Measurements from ENCODE around the gene SMIM33.
"Not testable (repeated sequence)": the region's sequence is repeated elsewhere in the genome, so short reads cannot be mapped to it uniquely, and the experiment has no call there.

SMIM33 gene

GRCh38 chr5:139482050-139482889, 11.5 kb downstream of the SMIM33 start, which contains the start of gene STING1:
TSS of gene STING1 (minus strand) at chr5:139482758. CDS start at chr5:139481704, 1,054 bp downstream.
- H4K20me1 ChIP-seq: no peaks in the 10 kb centered on the region
- no peaks in the 10 kb centered on the region for H3K27me3 ChIP-seq
- peak within 1 kb of the TSS; percentile 68 for H3K4me3 ChIP-seq
- TF ChIP-seq Cebpa-rat (IDR thresholded peaks at IDR 0.05): no peak
- peak within 1 kb of the TSS; percentile 90 for H3K27ac ChIP-seq
- peaks cover 6% of the 10 kb centered on the region; the same call in 1 of the 2 replicates for H3K36me3 ChIP-seq
- peak within 1 kb of the TSS; percentile 99 for H3K4me2 ChIP-seq
- peak within 1 kb of the TSS; percentile 82 for H3K9ac ChIP-seq
- H3K9me3 ChIP-seq: no peaks in the 10 kb centered on the region
- peaks cover 80% of the 10 kb centered on the region for H3K4me1 ChIP-seq

- not testable (repeated sequence) for H3K36me3 ChIP-seq, H3K27me3 ChIP-seq, H3K9me3 ChIP-seq, H3K9ac ChIP-seq, H4K20me1 ChIP-seq
- H3K27ac ChIP-seq: peak overlapping the region; percentile 90
- H3K4me3 ChIP-seq: peak overlapping the region; percentile 68; the same call in 1 of the 2 replicates
- peaks cover 76% of the 10 kb centered on the region for H3K4me1 ChIP-seq
- peak overlapping the region; percentile 99 for H3K4me2 ChIP-seq
These were observed 12.0 kb downstream of the SMIM33 start for GRCh38 chr5:139482890-139483208.

DNA sequence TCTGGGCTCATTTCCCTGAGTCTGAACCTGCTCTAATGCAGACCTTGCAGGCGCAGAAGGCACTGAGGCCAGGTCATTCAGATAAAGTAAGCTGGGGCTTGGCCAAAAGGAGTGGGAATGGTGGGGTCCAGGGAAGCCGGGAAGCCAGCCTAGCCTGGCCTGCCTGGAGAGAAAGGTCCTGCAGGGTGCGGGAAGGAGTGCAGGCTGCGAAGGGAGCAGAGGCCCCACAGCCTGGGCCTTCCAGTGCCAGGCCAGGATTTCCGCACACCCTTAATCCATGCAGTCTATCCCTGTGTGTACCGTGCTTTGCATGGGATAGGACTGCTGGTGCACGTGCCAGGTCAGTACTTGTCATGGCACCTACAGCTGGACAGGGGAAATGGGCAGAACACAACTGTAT, 15.4 kb downstream of the SMIM33 start:
- no peak overlapping the region for H3K9ac ChIP-seq
- TF ChIP-seq Cebpa-rat (IDR thresholded peaks at IDR 0.05): no peak

GRCh38 chr5:139488260-139488659, 17.5 kb downstream of the SMIM33 start:
- no peak for TF ChIP-seq Cebpa-rat (IDR thresholded peaks at IDR 0.05)
- H3K9ac ChIP-seq: peak overlapping the region; percentile 53; the same call in 1 of the 2 replicates

More for the DNA sequence above, 15.4 kb downstream of the SMIM33 start:
- Histone ChIP-seq H3K27me3 (no peaks in the 10 kb centered on the region), H4K20me1 (no peaks in the 10 kb centered on the region), H3K4me3 (no peak overlapping the region), H3K4me1 (peaks cover 57% of the 10 kb centered on the region), H3K9me3 (no peaks in the 10 kb centered on the region), H3K27ac (no peak overlapping the region), H3K4me2 (no peak overlapping the region), H3K36me3 (no peaks in the 10 kb centered on the region)

GRCh38 chr5:139492700-139493192, 21.9 kb downstream of the SMIM33 start:
- no peak overlapping the region for H3K4me3 ChIP-seq
- no peaks in the 10 kb centered on the region for H3K36me3 ChIP-seq
- H4K20me1 ChIP-seq: no peaks in the 10 kb centered on the region
- peak overlapping the region; percentile 21; the same call in 1 of the 2 replicates for H3K9ac ChIP-seq
- H3K4me2 ChIP-seq: peak overlapping the region; percentile 75
- H3K4me1 ChIP-seq: peaks cover 50% of the 10 kb centered on the region
- no peak for TF ChIP-seq Cebpa-rat (IDR thresholded peaks at IDR 0.05)
- peak overlapping the region; percentile 54 for H3K27ac ChIP-seq
- no peaks in the 10 kb centered on the region for H3K27me3 ChIP-seq
- H3K9me3 ChIP-seq: no peaks in the 10 kb centered on the region

More at GRCh38 chr5:139488260-139488659, 17.5 kb downstream of the SMIM33 start:
- H3K27me3 ChIP-seq: no peaks in the 10 kb centered on the region
- H3K4me2 ChIP-seq: peak overlapping the region; percentile 78
- H3K9me3 ChIP-seq: no peaks in the 10 kb centered on the region
- H3K4me1 ChIP-seq: peaks cover 48% of the 10 kb centered on the region
- peak overlapping the region; percentile 72 for H3K27ac ChIP-seq
- no peaks in the 10 kb centered on the region for H3K36me3 ChIP-seq
- H3K4me3 ChIP-seq: no peak overlapping the region
- no peaks in the 10 kb centered on the region for H4K20me1 ChIP-seq

DNA sequence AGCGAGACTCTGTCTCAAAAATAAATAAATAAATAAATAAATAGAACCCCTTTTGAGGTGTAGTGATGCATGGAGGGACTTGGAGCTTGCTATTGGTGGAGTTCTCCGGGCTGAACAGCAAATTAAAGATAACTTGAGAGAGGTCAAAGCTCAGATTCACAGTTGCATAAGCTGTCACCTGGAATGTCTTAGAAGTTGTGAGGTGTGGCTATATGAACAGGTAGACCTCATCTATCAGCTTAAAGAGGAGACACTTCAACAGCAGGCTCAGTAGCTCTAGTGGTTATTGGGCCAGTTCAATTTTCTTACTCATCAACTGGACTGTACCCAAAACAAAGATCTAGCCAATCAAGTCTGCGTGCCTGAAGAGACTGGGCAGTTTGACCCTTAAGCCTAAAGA, 23.5 kb downstream of the SMIM33 start:
- no peak for TF ChIP-seq Cebpa-rat (IDR thresholded peaks at IDR 0.05)
- Histone ChIP-seq H3K27ac (no peak overlapping the region), H3K4me2 (no peak overlapping the region; the same call in 1 of the 2 replicates), H3K4me1 (peaks cover 35% of the 10 kb centered on the region), H3K9me3 (no peaks in the 10 kb centered on the region), H4K20me1 (no peaks in the 10 kb centered on the region), H3K36me3 (no peaks in the 10 kb centered on the region), H3K9ac (no peak overlapping the region), H3K27me3 (no peaks in the 10 kb centered on the region), H3K4me3 (no peak overlapping the region)

GRCh38 chr5:139494832-139495231, 24.0 kb downstream of the SMIM33 start:
- no peak for TF ChIP-seq Cebpa-rat (IDR thresholded peaks at IDR 0.05)

GRCh38 chr5:139495638-139496435, 25.0 kb downstream of the SMIM33 start:
- TF ChIP-seq Cebpa-rat (IDR thresholded peaks at IDR 0.05): no peak
- Histone ChIP-seq H3K27ac (no peak overlapping the region; the same call in 1 of the 2 replicates), H3K27me3 (no peaks in the 10 kb centered on the region), H4K20me1 (no peaks in the 10 kb centered on the region), H3K4me2 (peak overlapping the region; percentile 6), H3K4me3 (no peak overlapping the region), H3K9me3 (no peaks in the 10 kb centered on the region), H3K9ac (no peak overlapping the region), H3K36me3 (no peaks in the 10 kb centered on the region), H3K4me1 (peaks cover 37% of the 10 kb centered on the region)

More at GRCh38 chr5:139494832-139495231, 24.0 kb downstream of the SMIM33 start:
- no peak overlapping the region for H3K9ac ChIP-seq
- no peaks in the 10 kb centered on the region for H3K36me3 ChIP-seq
- no peak overlapping the region for H3K4me2 ChIP-seq
- H3K27ac ChIP-seq: no peak overlapping the region
- no peaks in the 10 kb centered on the region for H3K27me3 ChIP-seq
- H4K20me1 ChIP-seq: no peaks in the 10 kb centered on the region
- H3K4me3 ChIP-seq: no peak overlapping the region
- no peaks in the 10 kb centered on the region for H3K9me3 ChIP-seq
- H3K4me1 ChIP-seq: peaks cover 34% of the 10 kb centered on the region

DNA sequence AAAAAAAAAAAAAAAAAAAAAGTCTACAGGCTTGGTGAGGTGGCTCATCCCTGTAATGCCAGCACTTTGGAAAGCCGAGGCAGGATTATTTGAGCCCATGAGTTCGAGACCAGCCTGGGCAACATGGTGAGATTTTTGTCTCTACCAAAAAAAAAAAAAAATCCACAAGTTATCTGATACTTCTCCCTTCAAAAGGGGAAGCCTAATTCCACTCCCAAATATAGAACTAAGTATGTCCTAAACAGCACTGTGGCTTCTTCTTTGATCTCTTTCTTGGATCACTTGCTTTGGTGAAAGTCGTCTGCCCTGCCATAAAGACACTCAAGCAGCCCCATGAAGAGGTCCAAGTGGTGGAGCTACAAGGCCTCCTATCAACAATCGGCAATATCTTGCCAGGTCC, 30.6 kb downstream of the SMIM33 start:
- no peak overlapping the region for H3K4me3 ChIP-seq
- peaks cover 21% of the 10 kb centered on the region for H3K4me1 ChIP-seq
- H4K20me1 ChIP-seq: no peaks in the 10 kb centered on the region
- no peaks in the 10 kb centered on the region for H3K27me3 ChIP-seq
- H3K27ac ChIP-seq: no peak overlapping the region
- TF ChIP-seq Cebpa-rat (IDR thresholded peaks at IDR 0.05): no peak
- H3K9ac ChIP-seq: no peak overlapping the region
- peaks cover 21% of the 10 kb centered on the region for H3K9me3 ChIP-seq
- no peaks in the 10 kb centered on the region for H3K36me3 ChIP-seq
- H3K4me2 ChIP-seq: peak overlapping the region; percentile 58

DNA sequence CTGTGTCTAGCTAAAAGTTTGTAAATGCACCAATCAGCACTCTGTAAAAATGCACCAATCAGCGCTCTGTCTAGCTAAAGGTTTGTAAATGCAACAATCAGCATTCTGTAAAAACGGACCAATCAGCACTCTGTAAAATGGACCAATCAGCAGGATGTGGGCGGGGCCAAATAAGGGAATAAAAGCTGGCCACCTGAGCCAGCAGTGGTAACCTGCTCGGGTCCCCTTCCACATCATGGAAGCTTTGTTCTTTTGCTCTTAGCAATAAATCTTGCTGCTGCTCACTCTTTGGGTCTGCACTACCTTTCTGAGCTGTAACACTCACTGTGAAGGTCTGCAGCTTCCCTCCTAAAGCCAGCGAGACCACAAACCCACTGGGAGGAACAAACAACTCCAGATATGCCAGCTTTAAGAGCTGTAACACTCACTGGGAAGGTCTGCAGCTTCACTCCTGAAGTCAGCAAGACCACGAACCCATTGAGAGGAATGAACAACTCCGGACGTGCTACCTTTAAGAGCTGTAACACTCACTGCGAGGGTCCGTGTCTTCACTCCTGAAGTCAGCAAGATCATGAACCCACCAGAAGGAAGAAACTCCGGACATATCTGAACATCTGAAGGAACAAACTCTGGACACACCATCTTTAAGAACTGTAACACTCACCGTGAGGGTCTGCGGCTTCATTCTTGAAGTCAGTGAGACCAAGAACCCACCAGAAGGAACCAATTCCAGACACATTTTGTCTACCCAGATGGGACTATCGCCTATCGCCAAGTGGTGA, 32.4 kb downstream of the SMIM33 start:
- H3K36me3 ChIP-seq, H3K27ac ChIP-seq: not testable (repeated sequence)
- peak overlapping the region; percentile 5; the same call in 1 of the 2 replicates for H3K4me2 ChIP-seq

GRCh38 chr5:139503879-139504278, 33.1 kb downstream of the SMIM33 start:
- H4K20me1 ChIP-seq, H3K4me2 ChIP-seq, H3K36me3 ChIP-seq, H3K27ac ChIP-seq, H3K4me3 ChIP-seq, H3K9ac ChIP-seq, H3K27me3 ChIP-seq: not testable (repeated sequence)
- Histone ChIP-seq H3K9me3 (peaks cover 21% of the 10 kb centered on the region), H3K4me1 (peaks cover 29% of the 10 kb centered on the region)

More for the DNA sequence above, 32.4 kb downstream of the SMIM33 start:
- H3K4me3 ChIP-seq, H4K20me1 ChIP-seq, H3K27me3 ChIP-seq, H3K9ac ChIP-seq: not testable (repeated sequence)
- peaks cover 21% of the 10 kb centered on the region for H3K9me3 ChIP-seq
- H3K4me1 ChIP-seq: peaks cover 24% of the 10 kb centered on the region

GRCh38 chr5:139504722-139505121, 33.9 kb downstream of the SMIM33 start:
- H3K9me3 ChIP-seq: peaks cover 21% of the 10 kb centered on the region
- not testable (repeated sequence) for H3K4me2 ChIP-seq, H3K27me3 ChIP-seq, H3K4me3 ChIP-seq, H3K36me3 ChIP-seq, H3K27ac ChIP-seq, H3K9ac ChIP-seq, H4K20me1 ChIP-seq
- peaks cover 29% of the 10 kb centered on the region for H3K4me1 ChIP-seq
